GM19193 (cell line): ENCODE measurements around the gene TRAF1.

Source experiments
- POLR2A ChIP-seq: IDR thresholded peaks from 4 replicates; pipeline ENCODE4 v1.6.1; 2011; ENCODE audit not compliant: insufficient read depth, insufficient read length; ENCODE audit errors: extremely low read depth

TRAF1 gene, protein sequence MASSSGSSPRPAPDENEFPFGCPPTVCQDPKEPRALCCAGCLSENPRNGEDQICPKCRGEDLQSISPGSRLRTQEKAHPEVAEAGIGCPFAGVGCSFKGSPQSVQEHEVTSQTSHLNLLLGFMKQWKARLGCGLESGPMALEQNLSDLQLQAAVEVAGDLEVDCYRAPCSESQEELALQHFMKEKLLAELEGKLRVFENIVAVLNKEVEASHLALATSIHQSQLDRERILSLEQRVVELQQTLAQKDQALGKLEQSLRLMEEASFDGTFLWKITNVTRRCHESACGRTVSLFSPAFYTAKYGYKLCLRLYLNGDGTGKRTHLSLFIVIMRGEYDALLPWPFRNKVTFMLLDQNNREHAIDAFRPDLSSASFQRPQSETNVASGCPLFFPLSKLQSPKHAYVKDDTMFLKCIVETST

DNA sequence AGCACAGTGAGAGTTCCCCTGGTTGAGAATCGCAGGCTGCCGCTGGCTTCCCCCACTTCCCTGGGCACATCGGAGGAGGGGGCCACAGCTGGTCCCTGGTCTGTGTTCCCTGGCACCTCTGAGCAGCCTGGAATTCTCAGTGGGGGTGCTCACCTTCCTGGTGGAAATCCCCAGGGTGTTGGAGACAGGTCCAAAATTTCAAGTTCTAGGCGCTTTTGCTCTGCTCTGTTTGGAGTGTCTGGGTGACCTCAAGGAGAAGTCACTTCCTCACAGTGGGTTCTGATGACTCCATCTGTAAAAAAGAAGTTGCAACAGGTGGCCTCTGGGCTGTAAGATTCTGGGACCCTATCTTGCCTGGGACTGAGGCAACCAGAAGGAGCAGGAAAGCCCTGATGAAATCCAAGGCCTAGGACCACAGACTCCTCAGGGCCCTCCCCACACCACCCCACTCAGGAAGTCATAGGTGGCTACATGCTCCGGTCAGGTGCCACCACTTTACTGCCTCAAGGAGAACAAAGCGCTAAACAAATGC is at the start of gene TRAF1:
TSS of gene TRAF1 (minus strand) at position 400 of the 532 bp plus-strand sequence. CDS start 721 bp downstream, outside the sequence.
- TF ChIP-seq POLR2A, result no peak

DNA sequence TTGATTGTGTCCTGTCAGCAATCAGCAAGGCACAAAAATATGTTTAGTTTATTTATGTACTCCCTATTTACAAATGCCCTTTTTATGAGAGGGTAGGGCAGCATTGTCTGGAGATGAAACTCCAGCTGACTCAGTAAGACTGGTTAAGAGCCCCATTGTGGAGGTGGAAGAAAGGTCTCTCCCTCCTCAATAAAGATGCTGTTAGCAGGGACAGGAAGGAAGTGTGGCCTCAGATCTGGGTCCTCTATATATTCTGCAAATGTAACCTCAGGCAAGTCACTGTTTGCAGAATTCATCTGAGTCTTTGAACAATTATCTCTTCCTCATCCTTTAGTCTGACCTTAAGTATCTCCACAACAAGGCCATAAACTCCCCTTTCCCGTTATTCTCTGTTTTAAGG is 48.3 kb upstream of the TRAF1 start:
- no peak for TF ChIP-seq POLR2A

DNA sequence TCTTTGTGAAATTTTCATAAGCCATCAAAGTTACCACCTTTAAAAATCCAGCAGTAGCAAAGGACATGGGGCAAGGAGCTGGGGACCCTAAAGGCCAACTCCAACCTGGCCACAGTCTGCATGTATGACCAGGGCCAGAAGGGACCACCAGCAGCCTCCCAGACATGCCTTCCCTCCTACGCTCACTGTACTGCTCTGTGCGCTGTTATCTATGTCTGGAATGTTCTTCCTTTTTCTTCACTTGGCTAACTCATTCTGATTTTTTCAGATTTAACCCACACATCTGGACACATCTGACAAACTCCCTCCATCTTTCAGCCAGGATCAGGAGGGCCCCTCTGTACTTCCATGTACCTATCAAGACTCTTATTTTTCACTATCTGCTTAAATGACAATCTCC is 47.6 kb upstream of the TRAF1 start:
- no peak for TF ChIP-seq POLR2A

DNA sequence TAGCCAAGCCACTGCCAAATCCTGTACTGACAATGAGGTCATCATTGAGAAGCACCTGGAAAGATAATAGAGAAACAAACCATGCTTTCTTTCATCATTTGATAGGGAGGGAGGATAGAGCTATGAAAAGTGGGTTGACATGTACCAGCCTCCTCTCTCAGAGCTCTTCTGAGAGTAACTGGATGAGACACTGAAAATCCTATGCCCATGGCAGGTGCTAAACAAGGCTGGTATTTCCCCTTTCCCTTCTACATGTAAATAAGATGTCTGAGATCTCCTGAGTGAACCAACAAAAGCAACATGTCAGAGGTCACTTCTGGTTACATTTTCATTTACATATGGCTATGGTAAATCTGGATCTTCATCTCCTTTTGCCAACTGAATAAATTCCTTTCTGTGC is 45.3 kb upstream of the TRAF1 start:
- no peak for TF ChIP-seq POLR2A

GRCh38 chr9:120970244-120970643 is 43.6 kb upstream of the TRAF1 start:
- TF ChIP-seq POLR2A, result no peak

- no peak for TF ChIP-seq POLR2A
Observed at GRCh38 chr9:120966013-120966369, 39.4 kb upstream of the TRAF1 start.

- TF ChIP-seq POLR2A, result no peak
Observed at GRCh38 chr9:120965344-120966012, 38.9 kb upstream of the TRAF1 start.

- TF ChIP-seq POLR2A, result no peak
Observed at GRCh38 chr9:120961936-120962335, 35.3 kb upstream of the TRAF1 start.

- no peak for TF ChIP-seq POLR2A
Observed at GRCh38 chr9:120960001-120960400, 33.4 kb upstream of the TRAF1 start.

- TF ChIP-seq POLR2A, result no peak
Observed at GRCh38 chr9:120956862-120957261, 30.3 kb upstream of the TRAF1 start.

- TF ChIP-seq POLR2A, result no peak
Observed at GRCh38 chr9:120951960-120952618, 25.5 kb upstream of the TRAF1 start.

GRCh38 chr9:120950421-120951388 is 24.1 kb upstream of the TRAF1 start:
- no peak for TF ChIP-seq POLR2A

DNA sequence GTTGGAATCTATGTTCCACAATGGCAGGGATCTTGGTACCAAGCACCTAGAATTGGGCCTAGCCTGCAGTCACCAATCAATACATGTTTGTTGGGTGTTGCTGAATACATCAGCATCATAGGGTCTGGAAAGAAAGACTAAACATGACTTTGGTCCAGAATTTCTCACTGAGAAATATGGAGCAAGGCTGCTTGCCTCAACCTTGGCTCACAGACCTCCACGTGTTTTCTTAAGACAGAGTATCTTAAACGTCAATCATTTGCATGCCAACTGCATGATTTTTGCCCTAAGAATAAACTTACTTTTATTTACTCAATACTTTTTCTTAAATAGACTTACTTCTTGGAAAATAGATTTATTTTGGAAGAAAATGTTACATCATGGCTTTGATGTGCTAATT is 22.7 kb upstream of the TRAF1 start:
- TF ChIP-seq POLR2A, result no peak

DNA sequence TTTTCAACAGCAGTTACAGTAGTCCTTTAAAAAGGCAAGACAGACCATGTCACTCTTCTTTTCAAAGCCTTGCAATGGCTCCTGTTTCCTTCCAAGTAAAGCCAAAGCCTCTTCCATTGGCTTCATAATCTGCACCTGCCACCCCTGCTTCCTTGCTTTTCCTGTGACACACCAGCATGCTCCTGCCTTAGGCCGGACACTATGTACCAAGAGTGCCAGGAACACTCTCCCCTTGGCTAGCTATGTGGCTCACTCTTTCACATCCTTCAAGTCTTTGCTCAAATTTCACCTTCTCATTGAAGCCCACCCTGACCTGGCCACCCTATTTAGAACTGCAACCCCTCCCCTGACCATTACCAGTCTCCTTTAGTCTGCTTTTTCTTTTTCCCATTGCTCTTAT is 22.2 kb upstream of the TRAF1 start:
- no peak for TF ChIP-seq POLR2A
